Measurements from ENCODE around the gene TRIM37.
"Not testable (repeated sequence)": the region's sequence is repeated elsewhere in the genome, so short reads cannot be mapped to it uniquely, and the experiment has no call there.

Gene TRIM37

GRCh38 chr17:58985971-58986370 is 120.7 kb downstream of the TRIM37 start:
- no peak for DNase-seq

- no peak for DNase-seq
These were observed 121.3 kb downstream of the TRIM37 start for GRCh38 chr17:58985367-58985766.

GRCh38 chr17:58982626-58983025 is 124.1 kb downstream of the TRIM37 start:
- DNase-seq = no peak

- DNase-seq = no peak
These were observed 125.8 kb downstream of the TRIM37 start for GRCh38 chr17:58980706-58981481.

- no peak for DNase-seq
These were observed 130.1 kb downstream of the TRIM37 start for GRCh38 chr17:58976541-58976940.

GRCh38 chr17:58974354-58974753 is 132.3 kb downstream of the TRIM37 start:
- no peak for DNase-seq

- DNase-seq = peak; percentile 47
These were observed 135.8 kb downstream of the TRIM37 start for GRCh38 chr17:58970609-58971450.

GRCh38 chr17:58969612-58970011 is 137.1 kb downstream of the TRIM37 start:
- no peak for DNase-seq

- DNase-seq = no peak
These were observed 137.5 kb downstream of the TRIM37 start for GRCh38 chr17:58969156-58969555.

- no peak for DNase-seq
These were observed 138.1 kb downstream of the TRIM37 start for GRCh38 chr17:58968426-58969061.

- no peak for DNase-seq
These were observed 140.5 kb downstream of the TRIM37 start for GRCh38 chr17:58966208-58966607.

GRCh38 chr17:58965221-58965620 is 141.5 kb downstream of the TRIM37 start:
- DNase-seq = no peak

GRCh38 chr17:58960068-58960467 is 146.6 kb downstream of the TRIM37 start:
- peak; percentile 57 for DNase-seq

- not testable (repeated sequence) for DNase-seq
These were observed 149.0 kb downstream of the TRIM37 start for GRCh38 chr17:58957725-58958073.

- peak; percentile 31 for DNase-seq
These were observed 149.5 kb downstream of the TRIM37 start for GRCh38 chr17:58956997-58957724.

- DNase-seq = not testable (repeated sequence)
These were observed 152.3 kb downstream of the TRIM37 start for GRCh38 chr17:58954358-58954757.

- no peak for DNase-seq
These were observed 158.9 kb downstream of the TRIM37 start for GRCh38 chr17:58947824-58948223.

- DNase-seq = no peak
These were observed 159.3 kb downstream of the TRIM37 start for GRCh38 chr17:58947411-58947810.

- DNase-seq = no peak
These were observed 162.5 kb downstream of the TRIM37 start for GRCh38 chr17:58944166-58944565.

GRCh38 chr17:58936295-58936694 is 170.4 kb downstream of the TRIM37 start:
- DNase-seq = no peak

GRCh38 chr17:58932956-58933355 is 173.7 kb downstream of the TRIM37 start:
- no peak for DNase-seq
